Esophagus muscularis mucosa (tissue), 3 donors: ENCODE measurements around the gene RFTN1.

Experiments used
- CTCF ChIP-seq, 3 experiments: fragments of 200-600 bp in 2 of 3; fragments of 450-650 bp in 1 of 3; sonication (generic) in 2 of 3; IDR thresholded peaks; one replicate each; pipeline ENCODE4 v1.5.1; 2017 to 2019; ENCODE audit warnings: antibody characterized with exemption in 3 of 3, mild to moderate bottlenecking in 2 of 3, moderate library complexity in 1 of 3
- POLR2A ChIP-seq: fragments of 450-650 bp; IDR thresholded peaks from one replicate; pipeline ENCODE4 v1.6.1; 2017; ENCODE audit warnings: antibody characterized with exemption, moderate library complexity, mild to moderate bottlenecking, low read depth
- POLR2AphosphoS5 ChIP-seq, 2 donors: sonication (generic); formaldehyde crosslinking; IDR thresholded peaks; one replicate each; pipeline ENCODE4 v1.6.1; 2017; ENCODE audit warnings: antibody characterized with exemption in 2 of 2

DNA sequence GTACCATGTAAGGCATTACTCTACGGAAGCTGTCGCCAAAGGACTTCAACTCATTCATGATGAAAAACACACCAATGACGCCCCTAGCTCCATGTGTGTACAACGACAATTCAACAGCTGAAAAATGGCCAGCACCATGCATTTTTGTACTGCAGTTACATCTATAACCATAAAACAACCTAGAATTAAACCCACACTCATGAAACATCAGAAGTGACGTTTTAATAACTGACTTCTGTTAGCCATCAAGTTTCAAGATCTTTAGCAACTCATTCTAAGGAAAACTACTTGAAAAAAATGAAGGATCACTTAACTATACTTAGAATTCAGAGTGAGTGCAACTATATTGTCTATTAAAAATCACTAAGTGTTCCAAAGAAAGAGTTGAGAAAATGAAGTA, 84.9 kb downstream of the RFTN1 start:
- TF ChIP-seq CTCF (IDR thresholded peaks at IDR 0.05) (no peak), POLR2A (no peak), POLR2AphosphoS5 (IDR thresholded peaks at IDR 0.05) (no peak)
